Measurements from ENCODE around the gene SLC9A9.

The SLC9A9 gene

DNA sequence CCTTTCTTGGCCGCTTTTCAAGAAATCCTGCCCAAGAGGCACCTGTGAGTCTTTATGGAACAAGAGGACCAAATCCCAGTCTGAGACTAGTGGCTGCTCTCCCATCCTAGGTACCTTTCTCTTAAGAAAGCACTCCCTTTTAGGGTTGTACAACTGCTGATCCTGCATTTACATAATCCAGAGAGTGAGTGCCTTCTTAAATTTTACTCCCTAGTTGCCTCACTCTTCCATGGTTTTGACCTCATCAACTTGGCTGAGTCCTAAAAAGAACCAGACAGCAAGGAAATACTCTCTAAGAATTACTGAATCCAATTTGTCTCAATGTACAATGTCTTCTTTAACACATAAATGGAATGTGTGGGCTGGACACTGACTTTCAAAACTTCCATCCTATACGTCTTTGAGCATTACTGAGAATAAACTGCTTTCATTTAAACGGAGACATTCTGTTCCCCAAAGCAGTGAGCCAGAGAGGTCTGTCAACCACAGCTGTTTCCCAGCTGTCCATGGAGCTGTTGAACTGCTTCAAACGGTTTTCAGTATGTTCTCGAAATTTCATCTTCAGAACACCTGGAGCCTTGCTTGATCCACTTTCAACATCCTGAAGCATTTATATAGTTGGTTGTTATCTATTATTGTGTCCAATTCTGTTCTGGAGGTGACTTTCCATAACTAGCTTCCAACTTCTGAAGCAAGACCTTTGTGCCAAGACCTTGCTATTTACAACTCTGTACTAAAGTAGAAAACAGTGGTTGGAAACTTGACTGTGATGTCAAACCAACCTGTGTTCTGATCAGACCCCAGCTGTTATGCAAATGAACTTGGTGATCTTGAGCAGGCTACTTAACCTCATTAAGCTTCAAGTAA is 179.1 kb downstream of the SLC9A9 start:
- no peak for DNase-seq
- H3K27ac ChIP-seq (ENCODE audit: insufficient read depth, low read length, poor library complexity, severe bottlenecking), result no peak overlapping the region

DNA sequence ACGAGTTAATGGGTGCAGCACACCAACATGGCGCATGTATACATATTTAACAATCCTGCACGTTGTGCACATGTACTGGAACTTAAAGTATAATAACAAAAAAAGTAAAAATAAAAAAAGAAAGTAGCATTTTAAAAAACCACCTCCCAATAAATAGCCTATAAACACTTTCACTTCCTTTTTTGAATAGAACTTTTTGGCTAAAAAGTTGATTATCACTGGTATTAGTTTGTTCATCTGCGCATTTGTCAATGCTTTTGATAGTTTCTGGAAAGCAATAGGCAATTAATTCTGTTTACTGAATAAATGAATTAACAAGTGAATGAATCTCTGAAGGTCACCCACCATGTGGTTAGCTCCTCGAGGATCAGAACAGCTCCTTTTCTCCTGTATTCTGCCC is 179.9 kb downstream of the SLC9A9 start:
- H3K27ac ChIP-seq (ENCODE audit: insufficient read depth, low read length, poor library complexity, severe bottlenecking), result no peak overlapping the region
- H3K4me1 ChIP-seq (ENCODE audit: control insufficient read depth, insufficient read depth, low read length, poor library complexity, severe bottlenecking), result no peaks in the 10 kb centered on the region
- H3K4me3 ChIP-seq (ENCODE audit: insufficient read depth, low read depth, low read length, poor library complexity, severe bottlenecking), result no peak overlapping the region
- no peaks in the 10 kb centered on the region for H3K9me3 ChIP-seq (ENCODE audit: control insufficient read depth, low read length)
- no peaks in the 10 kb centered on the region for H3K36me3 ChIP-seq (ENCODE audit: control insufficient read depth, insufficient read depth, low read length)
- no peaks in the 10 kb centered on the region for H3K27me3 ChIP-seq (replicated peaks; ENCODE audit: control insufficient read depth, insufficient read depth, low read length, poor library complexity, severe bottlenecking)
- DNase-seq, result no peak

More for the DNA sequence above, 179.1 kb downstream of the SLC9A9 start:
- Histone ChIP-seq H3K4me1 (ENCODE audit: control insufficient read depth, insufficient read depth, low read length, poor library complexity, severe bottlenecking) (no peaks in the 10 kb centered on the region), H3K4me3 (ENCODE audit: insufficient read depth, low read depth, low read length, poor library complexity, severe bottlenecking) (no peak overlapping the region), H3K36me3 (ENCODE audit: control insufficient read depth, insufficient read depth, low read length) (no peaks in the 10 kb centered on the region), H3K27me3 (replicated peaks; ENCODE audit: control insufficient read depth, insufficient read depth, low read length, poor library complexity, severe bottlenecking) (no peaks in the 10 kb centered on the region), H3K9me3 (ENCODE audit: control insufficient read depth, low read length) (no peaks in the 10 kb centered on the region)

DNA sequence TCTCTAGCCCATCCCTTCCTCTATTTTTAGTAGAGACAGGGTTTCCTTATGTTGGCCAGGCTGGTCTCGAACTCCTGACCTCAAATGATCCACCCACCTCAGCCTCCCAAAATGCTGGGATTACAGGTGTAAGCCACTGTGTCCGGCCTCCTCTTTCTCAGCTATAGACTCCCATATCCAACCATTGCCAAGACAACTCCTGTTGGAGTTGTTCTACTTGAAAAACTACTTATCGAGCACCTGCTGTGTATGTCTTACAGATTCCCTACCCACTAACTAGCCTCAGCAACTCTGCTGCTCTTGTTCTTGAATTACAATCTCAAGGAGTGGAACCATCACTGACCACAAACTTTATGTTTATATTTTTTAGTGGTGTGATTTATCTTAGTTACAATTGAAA is 186.6 kb downstream of the SLC9A9 start:
- Histone ChIP-seq H3K27ac (ENCODE audit: insufficient read depth, low read length, poor library complexity, severe bottlenecking) (no peak overlapping the region), H3K27me3 (replicated peaks; ENCODE audit: control insufficient read depth, insufficient read depth, low read length, poor library complexity, severe bottlenecking) (no peaks in the 10 kb centered on the region), H3K9me3 (ENCODE audit: control insufficient read depth, low read length) (no peaks in the 10 kb centered on the region), H3K4me3 (ENCODE audit: insufficient read depth, low read depth, low read length, poor library complexity, severe bottlenecking) (no peak overlapping the region), H3K4me1 (ENCODE audit: control insufficient read depth, insufficient read depth, low read length, poor library complexity, severe bottlenecking) (no peaks in the 10 kb centered on the region), H3K36me3 (ENCODE audit: control insufficient read depth, insufficient read depth, low read length) (no peaks in the 10 kb centered on the region)
- DNase-seq, result no peak

DNA sequence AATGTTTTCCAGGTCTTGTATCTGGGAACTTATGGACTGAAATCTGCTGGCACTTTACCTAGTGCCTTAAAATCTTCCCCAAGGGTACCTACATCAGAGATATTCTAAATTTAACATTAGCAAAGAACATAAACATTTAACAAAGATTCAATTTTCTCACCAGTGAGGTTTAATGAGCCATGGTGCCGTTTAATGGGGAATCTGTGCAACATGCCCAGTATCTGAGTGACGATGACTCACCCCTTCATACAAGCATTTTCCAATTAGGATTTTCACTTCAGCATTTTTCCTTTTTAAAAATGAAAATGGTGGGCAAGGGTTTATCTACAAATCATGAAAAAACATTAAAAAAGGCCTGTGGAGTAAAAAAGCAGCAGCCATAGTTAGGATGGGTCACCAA is 189.4 kb downstream of the SLC9A9 start:
- Histone ChIP-seq H3K27ac (ENCODE audit: insufficient read depth, low read length, poor library complexity, severe bottlenecking) (no peak overlapping the region), H3K9me3 (ENCODE audit: control insufficient read depth, low read length) (no peaks in the 10 kb centered on the region), H3K36me3 (ENCODE audit: control insufficient read depth, insufficient read depth, low read length) (no peaks in the 10 kb centered on the region), H3K4me3 (ENCODE audit: insufficient read depth, low read depth, low read length, poor library complexity, severe bottlenecking) (no peak overlapping the region), H3K27me3 (replicated peaks; ENCODE audit: control insufficient read depth, insufficient read depth, low read length, poor library complexity, severe bottlenecking) (no peaks in the 10 kb centered on the region), H3K4me1 (ENCODE audit: control insufficient read depth, insufficient read depth, low read length, poor library complexity, severe bottlenecking) (no peaks in the 10 kb centered on the region)
- DNase-seq, result no peak

DNA sequence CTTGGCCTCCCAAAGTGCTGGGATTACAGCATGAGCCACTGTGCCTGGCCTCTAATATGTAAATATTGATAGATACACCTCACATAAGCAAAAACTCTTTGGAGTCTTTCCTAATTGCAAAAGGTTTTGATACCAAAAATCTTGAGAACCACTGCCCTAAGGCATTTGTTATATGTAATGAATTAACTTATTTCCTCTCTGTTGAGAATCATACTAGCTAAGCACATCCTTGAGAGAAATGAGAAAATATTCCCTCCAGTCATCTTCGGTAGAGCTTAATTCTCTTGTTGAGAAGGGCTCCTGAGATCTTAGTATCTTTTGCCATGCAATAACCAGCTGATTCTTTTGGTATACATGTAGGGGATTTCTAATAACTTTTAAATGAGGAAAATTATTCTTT is 190.2 kb downstream of the SLC9A9 start:
- H3K4me1 ChIP-seq (ENCODE audit: control insufficient read depth, insufficient read depth, low read length, poor library complexity, severe bottlenecking), result no peaks in the 10 kb centered on the region
- H3K36me3 ChIP-seq (ENCODE audit: control insufficient read depth, insufficient read depth, low read length), result no peaks in the 10 kb centered on the region
- no peak overlapping the region for H3K27ac ChIP-seq (ENCODE audit: insufficient read depth, low read length, poor library complexity, severe bottlenecking)
- no peaks in the 10 kb centered on the region for H3K27me3 ChIP-seq (replicated peaks; ENCODE audit: control insufficient read depth, insufficient read depth, low read length, poor library complexity, severe bottlenecking)
- no peak overlapping the region for H3K4me3 ChIP-seq (ENCODE audit: insufficient read depth, low read depth, low read length, poor library complexity, severe bottlenecking)
- no peak for DNase-seq
- no peaks in the 10 kb centered on the region for H3K9me3 ChIP-seq (ENCODE audit: control insufficient read depth, low read length)

DNA sequence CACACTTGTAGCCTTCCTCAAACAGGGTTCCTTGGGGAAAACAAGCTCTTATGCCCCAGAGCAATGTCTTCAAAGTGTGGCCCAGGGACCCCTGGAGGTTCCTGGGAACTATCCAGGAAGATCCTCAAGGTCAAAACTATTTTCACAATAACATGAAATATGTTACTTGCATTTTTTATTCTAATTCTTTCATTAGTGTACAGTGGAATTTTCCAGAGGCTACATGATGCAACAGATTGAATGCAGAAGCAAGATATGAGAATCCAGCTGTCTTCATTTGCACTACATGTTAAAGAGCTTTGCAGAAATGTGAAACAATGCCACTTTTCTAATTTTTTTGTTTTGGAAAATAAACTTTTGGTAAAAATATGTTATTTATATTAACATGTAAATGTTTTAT is 190.9 kb downstream of the SLC9A9 start:
- no peaks in the 10 kb centered on the region for H3K9me3 ChIP-seq (ENCODE audit: control insufficient read depth, low read length)
- no peak overlapping the region for H3K27ac ChIP-seq (ENCODE audit: insufficient read depth, low read length, poor library complexity, severe bottlenecking)
- no peak overlapping the region for H3K4me3 ChIP-seq (ENCODE audit: insufficient read depth, low read depth, low read length, poor library complexity, severe bottlenecking)
- no peak for DNase-seq
- no peaks in the 10 kb centered on the region for H3K27me3 ChIP-seq (replicated peaks; ENCODE audit: control insufficient read depth, insufficient read depth, low read length, poor library complexity, severe bottlenecking)
- H3K36me3 ChIP-seq (ENCODE audit: control insufficient read depth, insufficient read depth, low read length), result no peaks in the 10 kb centered on the region
- H3K4me1 ChIP-seq (ENCODE audit: control insufficient read depth, insufficient read depth, low read length, poor library complexity, severe bottlenecking), result no peaks in the 10 kb centered on the region

DNA sequence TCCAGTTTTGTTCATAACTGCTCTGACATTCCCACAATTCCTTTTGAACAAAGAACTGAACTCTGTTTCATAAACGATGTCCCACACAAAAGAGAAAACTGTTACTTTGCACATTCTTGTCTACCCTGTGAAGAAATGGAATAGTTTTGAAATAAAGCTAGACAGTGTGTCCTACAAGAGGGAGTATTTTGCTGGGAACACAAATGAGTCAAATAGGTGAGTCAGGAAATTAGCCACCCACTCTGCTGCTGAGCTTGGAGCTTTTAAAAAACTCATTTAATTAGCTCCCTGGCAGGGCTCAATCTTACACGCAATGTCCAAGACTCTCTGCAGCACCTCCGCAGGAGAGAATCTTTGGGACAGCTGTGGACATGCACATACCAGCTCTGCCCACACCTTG is 193.4 kb downstream of the SLC9A9 start:
- H3K27ac ChIP-seq (ENCODE audit: insufficient read depth, low read length, poor library complexity, severe bottlenecking), result no peak overlapping the region
- no peaks in the 10 kb centered on the region for H3K9me3 ChIP-seq (ENCODE audit: control insufficient read depth, low read length)
- no peaks in the 10 kb centered on the region for H3K4me1 ChIP-seq (ENCODE audit: control insufficient read depth, insufficient read depth, low read length, poor library complexity, severe bottlenecking)
- peaks cover 5% of the 10 kb centered on the region for H3K36me3 ChIP-seq (ENCODE audit: control insufficient read depth, insufficient read depth, low read length)
- H3K4me3 ChIP-seq (ENCODE audit: insufficient read depth, low read depth, low read length, poor library complexity, severe bottlenecking), result no peak overlapping the region
- no peak for DNase-seq
- H3K27me3 ChIP-seq (replicated peaks; ENCODE audit: control insufficient read depth, insufficient read depth, low read length, poor library complexity, severe bottlenecking), result no peaks in the 10 kb centered on the region

DNA sequence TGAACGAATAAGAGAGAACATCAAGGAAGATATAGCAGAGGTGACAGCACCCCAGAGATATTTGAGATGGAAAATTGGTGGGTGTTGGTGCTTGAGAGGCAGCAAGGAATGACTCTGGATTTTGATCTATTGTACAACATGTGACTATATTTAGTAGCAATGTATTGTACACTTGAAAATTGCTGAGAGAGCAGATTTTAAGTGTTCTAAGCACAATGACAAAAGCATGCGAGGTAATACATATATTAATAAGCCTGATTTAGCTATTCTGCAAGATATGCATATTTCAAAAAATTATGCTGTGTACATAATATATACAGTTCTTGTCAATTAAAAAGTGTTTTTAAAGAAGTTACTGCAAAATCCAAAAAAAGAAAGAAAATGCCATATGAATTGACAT is 194.3 kb downstream of the SLC9A9 start:
- Histone ChIP-seq H3K27ac (ENCODE audit: insufficient read depth, low read length, poor library complexity, severe bottlenecking) (no peak overlapping the region), H3K36me3 (ENCODE audit: control insufficient read depth, insufficient read depth, low read length) (peaks cover 5% of the 10 kb centered on the region), H3K9me3 (ENCODE audit: control insufficient read depth, low read length) (no peaks in the 10 kb centered on the region), H3K4me3 (ENCODE audit: insufficient read depth, low read depth, low read length, poor library complexity, severe bottlenecking) (no peak overlapping the region), H3K27me3 (replicated peaks; ENCODE audit: control insufficient read depth, insufficient read depth, low read length, poor library complexity, severe bottlenecking) (no peaks in the 10 kb centered on the region), H3K4me1 (ENCODE audit: control insufficient read depth, insufficient read depth, low read length, poor library complexity, severe bottlenecking) (no peaks in the 10 kb centered on the region)
- no peak for DNase-seq

DNA sequence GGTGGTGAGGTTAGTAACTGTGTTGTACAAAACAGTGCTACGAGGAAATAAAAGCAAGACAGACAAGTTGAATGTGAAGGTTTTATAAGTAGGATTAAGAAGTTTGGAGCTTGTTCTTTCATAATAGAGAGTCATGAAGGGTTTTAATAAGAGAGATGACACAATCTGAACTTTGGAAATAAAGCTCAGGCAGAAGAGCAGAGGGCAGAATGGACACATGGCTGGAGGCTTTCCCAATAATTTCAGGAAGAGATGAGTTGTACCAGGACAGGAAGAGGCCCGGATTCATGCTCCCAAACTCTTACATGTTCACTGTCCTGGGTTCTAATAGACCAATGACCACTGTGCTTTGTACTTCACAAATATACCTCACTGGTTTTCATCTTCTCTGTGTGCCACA is 194.8 kb downstream of the SLC9A9 start:
- DNase-seq, result no peak
- Histone ChIP-seq H3K4me1 (ENCODE audit: control insufficient read depth, insufficient read depth, low read length, poor library complexity, severe bottlenecking) (no peaks in the 10 kb centered on the region), H3K27ac (ENCODE audit: insufficient read depth, low read length, poor library complexity, severe bottlenecking) (no peak overlapping the region)

DNA sequence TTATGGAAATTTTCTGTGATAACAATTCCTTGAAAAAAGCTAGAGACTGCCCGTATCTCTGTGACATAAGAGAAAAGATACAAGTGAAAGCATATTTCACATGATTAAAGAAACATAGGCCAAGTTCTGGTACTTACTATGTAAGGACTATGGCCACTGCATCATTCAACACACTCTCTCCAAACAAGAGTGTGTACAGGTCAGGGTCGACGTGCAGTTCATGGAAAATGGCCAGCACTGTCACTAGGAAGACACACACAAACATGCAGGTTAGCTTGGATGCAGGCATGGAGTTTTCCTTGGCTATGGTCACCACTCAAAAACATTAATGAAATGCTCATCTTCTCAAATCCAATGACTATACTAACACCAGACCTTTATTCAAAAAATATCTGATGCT is 196.2 kb downstream of the SLC9A9 start:
- no peak for DNase-seq
- H3K9me3 ChIP-seq (ENCODE audit: control insufficient read depth, low read length), result no peaks in the 10 kb centered on the region
- H3K36me3 ChIP-seq (ENCODE audit: control insufficient read depth, insufficient read depth, low read length), result peaks cover 5% of the 10 kb centered on the region
- no peak overlapping the region for H3K27ac ChIP-seq (ENCODE audit: insufficient read depth, low read length, poor library complexity, severe bottlenecking)
- no peaks in the 10 kb centered on the region for H3K4me1 ChIP-seq (ENCODE audit: control insufficient read depth, insufficient read depth, low read length, poor library complexity, severe bottlenecking)
- no peak overlapping the region for H3K4me3 ChIP-seq (ENCODE audit: insufficient read depth, low read depth, low read length, poor library complexity, severe bottlenecking)
- H3K27me3 ChIP-seq (replicated peaks; ENCODE audit: control insufficient read depth, insufficient read depth, low read length, poor library complexity, severe bottlenecking), result no peaks in the 10 kb centered on the region

More for the DNA sequence above, 194.8 kb downstream of the SLC9A9 start:
- Histone ChIP-seq H3K4me3 (ENCODE audit: insufficient read depth, low read depth, low read length, poor library complexity, severe bottlenecking) (no peak overlapping the region), H3K9me3 (ENCODE audit: control insufficient read depth, low read length) (no peaks in the 10 kb centered on the region), H3K36me3 (ENCODE audit: control insufficient read depth, insufficient read depth, low read length) (peaks cover 5% of the 10 kb centered on the region), H3K27me3 (replicated peaks; ENCODE audit: control insufficient read depth, insufficient read depth, low read length, poor library complexity, severe bottlenecking) (no peaks in the 10 kb centered on the region)

All from effector memory CD4-positive, alpha-beta T cell (primary cell).